BE2C (cell line): ENCODE data around the gene ARHGDIG.
A peak's percentile ranks its signal among the peaks of the same experiment; 100 is the strongest.
"Not testable (repeated sequence)": the region's sequence is repeated elsewhere in the genome, so short reads cannot be mapped to it uniquely, and the experiment has no call there.

Experiments used
- DNase-seq: peaks from one replicate; pipeline ENCODE4 v3.0.0-alpha.2; 2020
- H3K27me3 ChIP-seq: fragments of 250-450 bp; sonication (Bioruptor Pico); 2 replicates; pipeline ENCODE4 v1.5.1; 2020; ENCODE audit warnings: mild to moderate bottlenecking
- H3K36me3 ChIP-seq: fragments of 250-450 bp; sonication (Bioruptor Pico); 2 replicates; pipeline ENCODE4 v1.5.1; 2020; ENCODE audit warnings: mild to moderate bottlenecking
- H3K4me1 ChIP-seq: fragments of 250-450 bp; sonication (Bioruptor Pico); 2 replicates; pipeline ENCODE4 v1.5.1; 2020
- H3K4me3 ChIP-seq: 2 replicates; pipeline ENCODE4 v1.5.1; 2011; ENCODE audit warnings: low read depth, low read length
- H3K9me3 ChIP-seq: fragments of 250-450 bp; sonication (Bioruptor Pico); 2 replicates; pipeline ENCODE4 v1.5.1; 2020
- TF ChIP-seq, protein P1 (sequence below): IDR thresholded peaks from 2 replicates; pipeline ENCODE4 v1.5.1; 2012; ENCODE audit warnings: mild to moderate bottlenecking, low read depth, low read length

The ARHGDIG gene

DNA sequence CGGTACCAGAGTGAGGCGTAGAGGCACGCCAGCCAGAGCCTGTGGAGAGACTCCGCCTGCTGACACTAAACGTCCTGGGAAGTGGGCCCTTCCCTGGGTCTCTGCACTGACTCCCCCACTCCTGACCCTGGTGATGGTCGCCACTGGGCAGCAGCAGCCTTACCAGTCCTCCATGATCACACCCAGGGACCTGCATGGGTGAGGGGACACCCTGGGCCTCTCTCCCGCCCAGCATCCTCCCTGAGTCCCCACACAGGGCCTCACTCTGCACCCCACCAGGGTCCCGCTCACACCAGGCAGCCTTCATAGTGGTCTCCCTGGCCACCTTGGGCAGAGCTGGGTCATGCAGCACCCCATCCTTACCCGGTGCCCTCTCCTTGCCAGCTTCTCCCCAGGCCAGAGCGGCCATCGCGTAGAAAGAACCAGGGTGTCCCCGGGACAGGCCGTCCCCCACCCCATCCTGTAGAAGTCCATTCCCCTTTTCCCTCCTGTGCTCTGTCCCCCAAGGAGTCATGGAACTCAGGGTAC lies 15.3 kb upstream of the ARHGDIG start:
- DNase-seq, result no peak
- Histone ChIP-seq H3K4me1 (no peaks in the 10 kb centered on the region), H3K4me3 (no peak overlapping the region), H3K36me3 (peaks cover 8% of the 10 kb centered on the region; the same call in 1 of the 2 replicates), H3K9me3 (no peaks in the 10 kb centered on the region), H3K27me3 (no peaks in the 10 kb centered on the region)
- TF ChIP-seq, protein P1, sequence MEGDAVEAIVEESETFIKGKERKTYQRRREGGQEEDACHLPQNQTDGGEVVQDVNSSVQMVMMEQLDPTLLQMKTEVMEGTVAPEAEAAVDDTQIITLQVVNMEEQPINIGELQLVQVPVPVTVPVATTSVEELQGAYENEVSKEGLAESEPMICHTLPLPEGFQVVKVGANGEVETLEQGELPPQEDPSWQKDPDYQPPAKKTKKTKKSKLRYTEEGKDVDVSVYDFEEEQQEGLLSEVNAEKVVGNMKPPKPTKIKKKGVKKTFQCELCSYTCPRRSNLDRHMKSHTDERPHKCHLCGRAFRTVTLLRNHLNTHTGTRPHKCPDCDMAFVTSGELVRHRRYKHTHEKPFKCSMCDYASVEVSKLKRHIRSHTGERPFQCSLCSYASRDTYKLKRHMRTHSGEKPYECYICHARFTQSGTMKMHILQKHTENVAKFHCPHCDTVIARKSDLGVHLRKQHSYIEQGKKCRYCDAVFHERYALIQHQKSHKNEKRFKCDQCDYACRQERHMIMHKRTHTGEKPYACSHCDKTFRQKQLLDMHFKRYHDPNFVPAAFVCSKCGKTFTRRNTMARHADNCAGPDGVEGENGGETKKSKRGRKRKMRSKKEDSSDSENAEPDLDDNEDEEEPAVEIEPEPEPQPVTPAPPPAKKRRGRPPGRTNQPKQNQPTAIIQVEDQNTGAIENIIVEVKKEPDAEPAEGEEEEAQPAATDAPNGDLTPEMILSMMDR, result no peak

DNA sequence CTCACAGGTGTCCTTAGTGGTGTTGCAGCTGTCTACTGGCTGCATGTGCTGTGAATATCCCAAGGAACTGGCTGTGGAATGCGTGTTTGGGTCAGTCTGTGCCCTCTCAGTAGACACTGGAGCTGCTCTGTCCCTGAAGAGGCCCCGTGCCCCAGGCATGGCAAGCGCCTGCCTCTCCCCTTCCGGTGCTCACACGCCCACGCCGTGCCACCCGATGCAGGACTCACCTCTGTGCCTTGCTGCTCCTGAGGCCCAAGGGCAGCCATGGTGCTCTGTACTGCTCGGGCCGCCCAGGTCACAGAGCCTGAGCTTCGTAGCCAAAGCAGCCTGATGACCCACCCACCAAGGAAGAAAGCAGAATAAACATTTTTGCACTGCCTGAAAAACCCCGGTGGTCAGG lies 14.7 kb upstream of the ARHGDIG start:
- H3K9me3 ChIP-seq, result no peaks in the 10 kb centered on the region
- DNase-seq, result no peak
- peaks cover 5% of the 10 kb centered on the region; the same call in 1 of the 2 replicates for H3K36me3 ChIP-seq
- H3K4me3 ChIP-seq, result no peak overlapping the region
- no peaks in the 10 kb centered on the region for H3K4me1 ChIP-seq
- H3K27me3 ChIP-seq, result no peaks in the 10 kb centered on the region
- TF ChIP-seq, protein P1, result no peak

DNA sequence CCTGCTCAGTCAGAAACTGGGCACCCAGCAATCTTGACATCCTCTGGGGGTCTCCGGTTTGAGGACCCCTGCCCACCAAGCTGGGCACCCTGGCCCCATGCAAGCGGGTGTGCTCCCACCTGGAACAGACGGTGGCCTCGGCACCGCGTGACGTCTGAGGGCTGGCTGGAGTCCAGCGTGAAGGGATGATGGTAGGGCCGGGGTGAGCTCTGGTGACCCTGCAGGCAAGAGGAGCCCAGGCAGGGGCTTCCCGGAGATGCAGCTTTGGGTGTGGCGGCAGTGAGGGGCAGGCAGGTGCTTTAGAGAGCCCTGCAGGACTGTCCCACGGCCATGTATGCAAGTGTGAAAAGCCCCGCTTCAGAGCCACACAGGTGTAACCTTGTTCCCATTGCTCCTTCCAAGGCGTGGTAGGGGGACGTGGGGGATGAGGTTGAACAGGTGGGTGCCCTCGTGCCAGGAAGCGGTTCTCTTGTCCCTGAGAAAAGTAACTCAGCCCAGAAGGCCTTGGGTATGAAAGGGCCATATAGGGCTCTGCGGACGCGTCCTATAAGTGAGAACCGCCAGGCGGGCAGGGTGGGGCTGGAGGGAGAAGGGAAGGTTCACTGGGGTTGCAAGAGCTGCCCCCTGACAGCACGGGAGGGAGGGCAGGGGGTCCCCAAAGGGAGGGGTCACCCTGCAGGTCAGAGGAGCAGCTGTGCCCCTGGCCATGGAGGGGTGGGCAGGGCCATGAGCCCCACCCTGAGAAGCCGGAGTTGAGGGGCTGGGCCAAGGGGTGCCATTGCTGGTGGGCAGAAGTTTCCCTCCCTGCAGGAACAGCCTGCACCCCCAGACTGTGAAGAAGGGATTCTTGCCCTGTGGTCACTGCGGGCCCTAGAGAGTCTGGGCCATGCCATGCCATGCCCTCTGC lies 13.9 kb upstream of the ARHGDIG start:
- peaks cover 5% of the 10 kb centered on the region; the same call in 1 of the 2 replicates for H3K36me3 ChIP-seq
- no peaks in the 10 kb centered on the region for H3K9me3 ChIP-seq
- no peaks in the 10 kb centered on the region for H3K4me1 ChIP-seq
- H3K4me3 ChIP-seq, result no peak overlapping the region
- DNase-seq, result no peak
- H3K27me3 ChIP-seq, result no peaks in the 10 kb centered on the region
- TF ChIP-seq, protein P1, result no peak

DNA sequence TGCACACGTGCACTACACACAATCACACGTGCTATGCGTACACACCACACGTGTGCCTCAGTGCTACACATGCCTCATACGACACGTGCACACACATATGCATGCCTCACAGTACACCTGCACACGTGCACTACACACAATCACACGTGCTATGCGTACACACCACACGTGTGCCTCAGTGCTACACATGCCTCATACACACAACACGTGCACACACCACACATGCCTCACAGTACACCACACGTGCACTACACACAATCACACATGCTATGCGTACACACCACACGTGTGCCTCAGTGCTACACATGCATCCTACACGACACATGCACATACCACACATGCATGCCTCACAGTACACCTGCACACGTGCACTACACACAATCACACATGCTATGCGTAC lies 12.8 kb upstream of the ARHGDIG start:
- not testable (repeated sequence) for H3K27me3 ChIP-seq, H3K4me1 ChIP-seq, H3K4me3 ChIP-seq, H3K9me3 ChIP-seq, DNase-seq, H3K36me3 ChIP-seq

DNA sequence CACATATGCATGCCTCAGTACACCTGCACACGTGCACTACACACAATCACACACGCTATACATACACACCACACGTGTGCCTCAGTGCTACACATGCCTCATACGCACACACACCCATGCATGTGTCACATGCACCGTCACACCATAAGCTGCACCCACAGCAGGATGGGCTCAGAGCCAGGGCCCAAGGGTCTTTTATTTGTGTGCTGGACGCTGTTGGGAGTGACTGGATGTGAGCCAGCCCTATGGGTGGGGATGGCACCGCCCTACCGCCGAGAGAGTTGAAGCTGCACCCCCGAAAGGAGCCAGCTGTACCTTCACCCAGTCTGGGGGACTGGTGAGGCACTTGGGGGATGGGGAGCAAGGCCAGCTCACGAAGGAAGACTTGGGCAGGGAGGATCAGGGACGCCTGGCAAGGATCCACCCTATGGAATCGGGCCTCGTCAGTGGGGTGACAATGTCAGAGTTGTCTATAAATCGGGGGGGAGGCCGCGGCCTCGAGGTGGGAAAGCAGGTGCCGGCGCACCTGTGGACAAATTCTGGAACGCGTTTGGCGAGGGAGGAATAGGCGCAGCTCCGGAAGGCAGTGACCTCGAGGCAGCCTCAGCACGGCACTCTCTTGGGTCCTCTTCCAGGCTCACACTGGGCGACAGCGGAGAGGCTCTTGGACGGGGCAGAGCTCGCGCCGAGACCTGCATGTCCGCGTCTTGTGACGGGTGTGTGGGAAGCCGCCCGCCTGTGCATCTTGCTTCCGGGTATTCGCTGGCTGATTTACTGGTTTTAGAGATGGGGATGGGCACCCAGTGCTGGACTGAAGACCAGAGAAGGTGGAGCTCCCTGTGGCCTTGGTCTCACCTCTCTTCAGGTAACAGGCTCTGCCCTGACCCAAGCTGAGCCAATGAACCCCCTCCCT lies 12.0 kb upstream of the ARHGDIG start:
- Histone ChIP-seq H3K4me3 (no peak overlapping the region), H3K36me3 (peaks cover 2% of the 10 kb centered on the region; the same call in 1 of the 2 replicates), H3K27me3 (no peaks in the 10 kb centered on the region), H3K4me1 (no peaks in the 10 kb centered on the region), H3K9me3 (no peaks in the 10 kb centered on the region)
- DNase-seq, result peak; percentile 16
- TF ChIP-seq, protein P1, result no peak

DNA sequence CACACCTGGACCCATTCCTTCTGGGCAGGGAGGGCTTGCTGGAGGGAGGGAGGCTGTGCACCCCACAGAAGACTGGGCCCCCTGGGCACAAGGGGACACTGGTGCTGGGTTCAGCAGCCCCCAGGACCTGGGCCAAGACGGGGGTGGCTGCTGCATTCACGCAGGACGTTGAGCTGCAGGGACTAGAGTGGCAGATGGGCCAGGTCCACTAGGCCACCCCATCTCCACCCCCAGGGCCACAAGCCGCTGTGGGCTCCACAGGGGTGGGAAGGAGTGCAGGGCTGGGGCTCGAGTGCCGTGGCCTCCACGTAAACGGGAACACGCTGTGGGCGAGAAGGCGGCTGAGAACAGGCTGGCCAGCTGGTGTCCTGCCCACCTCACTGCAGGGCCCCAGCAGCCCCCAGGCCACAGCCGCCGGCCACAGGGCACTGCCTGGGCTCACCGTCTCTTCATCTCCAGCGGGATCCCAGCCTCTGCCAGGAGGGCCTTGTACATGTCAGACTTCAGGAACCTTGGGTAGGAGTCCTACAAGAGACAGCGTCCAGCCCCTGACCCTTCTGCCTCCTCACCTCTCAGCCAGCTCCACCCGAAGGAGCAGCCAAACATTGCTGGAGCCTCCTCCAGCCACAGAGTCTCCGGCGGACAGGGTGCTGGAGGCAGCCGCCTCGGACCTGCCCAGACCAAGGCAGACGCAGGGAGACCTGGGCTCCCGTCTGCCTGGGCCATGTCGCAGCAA lies 11.2 kb upstream of the ARHGDIG start:
- no peak for DNase-seq
- Histone ChIP-seq H3K9me3 (no peaks in the 10 kb centered on the region), H3K4me3 (no peak overlapping the region), H3K4me1 (no peaks in the 10 kb centered on the region), H3K27me3 (no peaks in the 10 kb centered on the region), H3K36me3 (peaks cover 2% of the 10 kb centered on the region; the same call in 1 of the 2 replicates)
- TF ChIP-seq, protein P1, result no peak
